ENCODE results near the gene HOXC11. TPM values are rescaled to one million over a fixed set of nuclear protein-coding genes. Genes with fewer than 3 reads are reported as not detected.

Gene HOXC11
- total RNA-seq, 1 donor from 2014 or later = 0.23 TPM

DNA sequence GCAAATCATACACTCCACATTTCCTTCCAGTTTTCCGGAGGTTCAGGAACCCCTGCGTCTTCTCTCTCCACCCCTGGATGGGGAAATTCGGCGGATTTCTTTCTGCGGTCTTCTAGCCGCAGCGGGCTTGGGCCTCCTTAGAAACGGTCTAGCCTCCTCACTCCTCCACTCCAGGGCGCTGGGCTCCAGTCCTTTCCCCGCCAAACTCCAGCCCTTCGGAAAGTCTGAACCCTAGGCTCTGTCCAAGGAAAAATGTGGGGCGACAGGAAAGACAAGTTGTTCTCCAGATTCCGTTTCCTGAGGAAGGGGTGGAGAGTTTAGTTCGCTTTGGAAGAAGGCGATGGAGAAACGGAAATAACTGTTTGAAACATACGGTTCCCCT lies 10.6 kb downstream of the HOXC11 start:
- DNase-seq (ENCODE audit: extremely low read depth, low read depth, low spot score) = no peak

DNA sequence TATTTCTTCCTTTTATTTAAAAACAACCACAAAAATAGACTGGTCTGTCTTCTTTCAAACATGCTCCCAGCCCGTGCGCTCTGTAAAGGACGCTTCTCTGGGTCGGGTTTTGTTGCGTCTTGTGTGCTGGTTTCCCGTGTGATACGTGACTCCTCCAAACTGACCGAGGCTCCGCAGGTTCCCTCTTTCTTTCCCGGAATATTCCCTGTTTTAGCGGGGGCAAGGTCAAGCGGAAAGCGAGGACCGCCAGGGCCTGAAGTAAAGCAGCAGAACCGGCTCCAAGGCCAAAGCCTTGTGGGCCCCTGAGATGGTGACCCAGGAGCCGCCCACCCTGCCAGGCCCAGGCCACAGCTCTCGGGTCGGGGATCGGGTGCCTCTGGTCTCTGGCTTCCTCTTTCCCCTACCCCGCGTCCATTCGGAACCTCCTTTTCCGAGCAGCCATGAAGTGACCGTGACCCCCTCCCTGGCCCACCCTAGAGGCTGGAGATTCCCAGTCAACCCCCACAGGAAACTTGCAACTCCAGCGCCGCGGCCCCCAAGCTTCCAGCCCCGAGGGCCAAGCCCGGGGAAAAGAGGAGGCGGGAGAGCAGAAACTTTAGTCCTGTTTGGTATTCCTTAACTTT lies 11.1 kb downstream of the HOXC11 start:
- no peak for DNase-seq (ENCODE audit: extremely low read depth, low read depth, low spot score)

DNA sequence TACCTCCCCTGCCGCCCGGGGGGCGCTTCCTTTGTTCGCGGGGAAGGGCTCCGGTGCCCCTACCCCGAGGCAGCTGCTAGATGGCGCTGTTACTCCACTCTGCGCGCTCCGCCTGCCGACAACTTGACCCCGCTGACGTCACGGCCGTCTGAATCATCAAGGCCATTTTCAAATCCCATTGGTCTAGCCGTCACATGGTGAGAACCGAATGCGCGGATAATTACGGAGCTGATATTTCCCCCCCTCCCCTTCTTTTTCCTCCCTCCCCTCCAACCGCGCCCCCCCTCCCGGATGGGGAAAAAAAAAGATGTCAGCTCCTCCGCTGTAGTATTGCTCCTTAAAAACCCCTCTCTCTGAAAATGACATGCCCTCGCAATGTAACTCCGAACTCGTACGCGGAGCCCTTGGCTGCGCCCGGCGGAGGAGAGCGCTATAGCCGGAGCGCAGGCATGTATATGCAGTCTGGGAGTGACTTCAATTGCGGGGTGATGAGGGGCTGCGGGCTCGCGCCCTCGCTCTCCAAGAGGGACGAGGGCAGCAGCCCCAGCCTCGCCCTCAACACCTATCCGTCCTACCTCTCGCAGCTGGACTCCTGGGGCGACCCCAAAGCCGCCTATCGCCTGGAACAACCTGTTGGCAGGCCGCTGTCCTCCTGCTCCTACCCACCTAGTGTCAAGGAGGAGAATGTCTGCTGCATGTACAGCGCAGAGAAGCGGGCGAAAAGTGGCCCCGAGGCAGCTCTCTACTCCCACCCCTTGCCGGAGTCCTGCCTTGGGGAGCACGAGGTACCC lies 12.2 kb downstream of the HOXC11 start, which contains the start of gene HOXC10:
TSS of gene HOXC10 (plus strand) at position 246 of the 791 bp plus-strand sequence. CDS start at position 360, 114 bp downstream.
- DNase-seq (ENCODE audit: extremely low read depth, low read depth, low spot score) = peak; percentile 45

DNA sequence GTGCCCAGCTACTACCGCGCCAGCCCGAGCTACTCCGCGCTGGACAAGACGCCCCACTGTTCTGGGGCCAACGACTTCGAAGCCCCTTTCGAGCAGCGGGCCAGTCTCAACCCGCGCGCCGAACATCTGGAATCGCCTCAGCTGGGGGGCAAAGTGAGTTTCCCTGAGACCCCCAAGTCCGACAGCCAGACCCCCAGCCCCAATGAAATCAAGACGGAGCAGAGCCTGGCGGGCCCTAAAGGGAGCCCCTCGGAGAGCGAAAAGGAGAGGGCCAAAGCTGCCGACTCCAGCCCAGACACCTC lies 12.7 kb downstream of the HOXC11 start:
- DNase-seq (ENCODE audit: extremely low read depth, low read depth, low spot score) = no peak

DNA sequence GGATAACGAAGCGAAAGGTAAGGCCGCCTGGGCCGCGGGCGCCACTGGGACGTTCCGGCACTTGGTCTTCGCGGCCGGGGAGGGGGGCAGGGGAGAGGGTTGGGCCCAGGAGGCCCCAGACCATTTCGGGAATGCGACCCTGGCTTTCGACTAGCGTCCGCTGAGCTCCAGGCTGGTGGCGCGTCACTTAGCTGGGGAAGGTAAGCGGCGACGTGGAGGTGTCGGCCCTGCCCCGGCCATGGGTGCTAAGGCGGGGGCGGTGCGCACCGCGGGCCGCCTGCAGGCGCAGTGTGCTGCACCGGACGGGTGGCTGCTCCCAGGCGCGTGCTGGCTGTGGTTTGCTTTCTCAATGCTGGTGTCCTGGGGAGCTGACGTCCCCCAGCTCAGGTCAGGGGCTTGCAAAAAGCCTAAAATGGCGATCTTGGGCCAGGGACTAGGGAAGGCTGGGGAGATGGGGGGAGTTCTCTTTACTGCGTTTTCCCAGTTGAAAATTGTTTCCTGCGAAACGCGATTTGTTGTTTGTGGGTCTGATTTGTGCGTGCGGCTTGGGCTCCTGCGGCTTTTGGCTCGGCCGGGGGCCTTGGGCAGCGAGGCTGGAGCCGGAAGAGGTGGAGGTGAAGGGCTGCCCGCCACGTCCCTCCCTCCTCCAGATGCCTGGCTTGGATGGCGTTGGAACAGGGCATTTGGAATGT lies 13.2 kb downstream of the HOXC11 start:
- DNase-seq (ENCODE audit: extremely low read depth, low read depth, low spot score) = no peak

DNA sequence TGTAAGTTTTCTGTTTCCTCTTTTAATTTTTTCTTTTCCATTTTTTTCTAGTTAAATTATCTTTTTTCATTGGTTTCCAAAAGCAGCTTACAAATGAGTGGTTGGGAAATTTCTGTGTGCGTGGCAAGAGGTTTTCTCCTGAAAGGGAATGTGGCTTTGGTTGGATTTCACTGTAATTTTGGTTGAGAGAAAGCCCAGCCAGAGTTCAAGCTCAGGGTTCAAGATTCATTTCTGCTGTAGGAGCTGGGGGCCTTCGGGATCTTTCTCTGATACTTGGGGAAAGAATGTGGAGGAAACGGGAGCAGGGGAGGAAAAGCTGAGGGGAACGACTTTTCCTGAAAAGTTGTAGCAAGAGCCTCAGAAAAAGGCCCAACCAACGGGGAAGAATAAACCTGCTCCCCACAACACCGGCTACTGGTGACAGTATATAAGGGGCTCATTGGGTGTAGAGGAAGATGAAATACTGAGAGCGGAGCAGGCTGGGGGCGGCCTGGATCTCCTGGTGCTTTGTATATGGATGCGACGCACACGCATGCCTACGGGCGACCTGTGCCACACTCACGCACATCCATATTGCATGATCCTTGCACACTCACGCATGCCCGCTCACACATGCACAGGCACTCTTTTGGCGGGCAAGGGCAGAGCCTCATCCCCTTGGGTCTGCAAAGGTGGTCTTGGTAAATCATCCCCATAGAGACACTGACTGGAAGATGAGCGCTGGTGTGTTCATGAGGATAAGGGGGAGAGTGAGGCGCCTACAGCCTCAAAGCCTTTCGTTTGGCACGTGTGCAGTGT lies 14.0 kb downstream of the HOXC11 start:
- DNase-seq (ENCODE audit: extremely low read depth, low read depth, low spot score) = no peak

DNA sequence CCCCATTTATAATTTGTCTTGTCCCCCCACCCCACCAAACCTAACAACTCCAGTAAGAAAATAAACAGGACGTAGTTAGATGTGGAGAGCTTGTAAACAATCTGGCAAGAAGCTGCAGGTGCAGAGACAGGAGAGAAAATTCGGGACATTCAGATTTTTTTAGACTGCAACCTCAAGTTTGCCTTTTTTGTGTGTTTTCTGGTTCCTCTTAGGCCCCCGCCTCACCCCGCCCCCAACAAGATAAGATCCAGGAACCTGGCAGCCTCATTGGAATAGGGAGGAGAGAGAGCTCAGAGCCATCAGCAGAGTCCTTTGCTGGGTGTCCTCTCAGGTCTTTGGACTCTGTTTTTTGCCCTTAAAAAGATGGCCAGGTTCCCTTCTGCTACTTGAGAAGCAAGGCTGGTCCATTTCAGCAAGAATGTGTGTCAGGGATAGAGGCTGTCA lies 14.9 kb downstream of the HOXC11 start:
- no peak for DNase-seq (ENCODE audit: extremely low read depth, low read depth, low spot score)

DNA sequence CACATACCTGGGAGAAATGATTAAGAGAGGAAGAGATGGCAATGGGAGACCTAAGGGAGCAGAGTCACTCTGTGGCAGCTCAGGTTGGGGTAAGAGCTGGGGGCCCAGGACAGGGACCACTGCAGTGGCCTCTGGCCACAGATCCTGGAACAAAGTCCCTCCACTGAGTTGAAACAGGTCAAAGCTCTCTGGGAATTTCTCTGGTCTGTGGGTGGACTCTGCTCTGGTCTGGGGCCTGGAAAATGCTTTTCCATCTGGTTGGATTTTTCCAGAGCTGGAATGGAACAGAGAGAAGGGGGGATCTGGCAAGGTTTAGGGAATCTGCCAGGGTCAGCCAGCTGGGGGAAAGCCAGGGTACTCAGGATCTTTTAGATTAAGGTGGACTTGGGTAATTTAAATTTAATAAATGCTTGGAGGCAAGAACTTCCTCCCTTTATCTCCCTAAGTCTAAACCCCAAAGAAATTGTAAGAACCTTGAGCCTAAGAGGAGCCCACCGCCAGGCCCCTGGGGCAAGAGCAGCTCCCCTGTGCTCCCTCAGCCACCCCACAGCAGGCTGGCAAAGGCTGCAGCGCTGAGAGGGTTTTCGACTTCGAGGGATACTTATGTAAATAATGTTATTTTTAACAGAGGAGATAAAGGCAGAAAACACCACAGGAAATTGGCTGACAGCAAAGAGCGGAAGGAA lies 15.8 kb downstream of the HOXC11 start:
- no peak for DNase-seq (ENCODE audit: extremely low read depth, low read depth, low spot score)

DNA sequence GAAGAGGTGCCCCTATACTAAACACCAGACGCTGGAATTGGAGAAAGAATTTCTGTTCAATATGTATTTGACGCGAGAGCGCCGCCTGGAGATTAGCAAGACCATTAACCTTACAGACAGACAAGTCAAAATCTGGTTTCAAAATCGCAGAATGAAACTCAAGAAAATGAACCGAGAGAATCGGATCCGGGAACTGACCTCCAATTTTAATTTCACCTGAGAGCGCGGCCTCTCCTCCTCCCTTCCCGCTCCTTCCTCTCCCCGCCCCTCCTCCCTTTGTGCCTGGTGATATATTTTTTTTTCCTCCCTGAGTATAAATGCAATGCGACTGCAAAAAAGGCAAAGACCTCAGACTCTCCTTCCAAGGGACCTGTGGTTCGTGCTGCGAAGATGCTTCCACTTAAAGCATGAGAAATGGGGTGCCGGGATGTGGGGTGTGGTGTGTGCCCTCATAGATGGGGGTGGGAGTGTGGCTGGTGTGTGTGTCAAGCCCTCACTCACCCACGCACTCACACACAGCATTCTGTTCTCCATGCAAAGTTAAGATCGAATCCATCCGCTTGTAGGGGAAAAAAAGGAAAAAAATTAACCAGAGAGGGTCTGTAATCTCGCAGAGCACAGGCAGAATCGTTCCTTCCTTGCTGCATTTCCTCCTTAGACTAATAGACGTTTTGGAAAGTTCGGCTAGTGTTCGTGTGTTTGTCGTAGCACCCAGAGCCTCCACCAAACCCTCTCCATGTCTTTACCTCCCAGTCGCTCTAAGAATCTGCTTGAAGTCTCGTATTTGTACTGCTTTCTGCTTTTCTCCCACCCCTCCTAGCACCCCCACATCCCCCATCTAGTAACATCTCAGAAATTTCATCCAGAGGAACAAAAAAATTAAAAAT lies 16.5 kb downstream of the HOXC11 start:
- no peak for DNase-seq (ENCODE audit: extremely low read depth, low read depth, low spot score)

DNA sequence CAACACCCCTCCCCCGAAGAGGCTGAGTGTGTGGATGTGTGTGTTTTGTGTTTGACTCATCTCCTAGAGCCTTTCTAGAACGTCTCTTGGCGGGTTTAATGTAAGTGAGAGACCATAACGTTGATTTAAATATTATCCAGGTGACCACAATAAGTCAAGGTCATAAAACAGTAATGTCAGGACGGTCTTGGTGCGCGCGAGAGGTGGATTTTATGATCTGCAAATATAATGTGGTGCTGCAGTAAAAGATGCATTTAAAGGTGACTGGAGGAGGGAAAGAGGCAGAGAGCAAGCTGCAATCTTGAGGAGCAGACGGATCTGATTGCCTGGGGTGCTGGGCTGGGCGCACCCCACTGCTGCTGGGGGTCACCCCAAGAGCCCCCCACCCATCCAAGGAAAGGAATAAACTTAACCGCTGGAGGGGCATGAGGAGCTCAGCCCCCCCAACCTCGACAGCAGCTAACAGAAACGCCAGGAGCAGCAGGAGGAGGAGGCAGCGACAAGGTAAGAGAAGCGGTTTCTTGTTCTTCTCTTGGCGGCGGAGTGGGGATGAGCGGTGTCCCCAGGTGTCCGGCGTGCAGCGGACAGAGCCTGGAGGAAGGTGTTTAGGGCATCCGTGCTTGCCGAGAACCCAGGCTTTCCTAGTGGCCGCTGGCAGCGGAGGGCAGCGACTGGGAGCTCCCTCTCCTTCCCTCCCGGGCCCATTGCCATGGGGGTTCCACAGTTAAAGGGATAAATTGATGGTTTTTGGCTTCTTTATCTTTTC lies 17.6 kb downstream of the HOXC11 start:
- DNase-seq (ENCODE audit: extremely low read depth, low read depth, low spot score) = no peak

DNA sequence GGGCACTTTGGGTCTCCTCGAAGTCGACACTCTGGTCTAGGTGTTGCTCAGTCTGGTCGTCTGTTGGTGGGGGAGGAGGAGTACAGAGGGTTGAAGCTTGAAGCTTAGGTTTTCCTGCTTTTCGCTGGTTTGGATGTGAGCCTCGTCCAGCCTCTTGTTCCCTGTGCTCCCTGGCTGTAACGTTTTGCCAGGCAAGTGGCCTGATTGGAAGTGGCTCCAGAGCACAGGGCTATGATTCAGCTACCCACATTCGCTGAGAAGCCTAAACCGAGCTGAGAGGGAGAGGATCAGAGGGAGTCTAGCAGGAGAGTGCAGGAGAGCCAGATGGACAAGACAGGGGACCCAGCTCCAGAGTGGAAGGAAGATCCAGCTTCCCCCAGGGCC lies 18.1 kb downstream of the HOXC11 start:
- DNase-seq (ENCODE audit: extremely low read depth, low read depth, low spot score) = no peak

DNA sequence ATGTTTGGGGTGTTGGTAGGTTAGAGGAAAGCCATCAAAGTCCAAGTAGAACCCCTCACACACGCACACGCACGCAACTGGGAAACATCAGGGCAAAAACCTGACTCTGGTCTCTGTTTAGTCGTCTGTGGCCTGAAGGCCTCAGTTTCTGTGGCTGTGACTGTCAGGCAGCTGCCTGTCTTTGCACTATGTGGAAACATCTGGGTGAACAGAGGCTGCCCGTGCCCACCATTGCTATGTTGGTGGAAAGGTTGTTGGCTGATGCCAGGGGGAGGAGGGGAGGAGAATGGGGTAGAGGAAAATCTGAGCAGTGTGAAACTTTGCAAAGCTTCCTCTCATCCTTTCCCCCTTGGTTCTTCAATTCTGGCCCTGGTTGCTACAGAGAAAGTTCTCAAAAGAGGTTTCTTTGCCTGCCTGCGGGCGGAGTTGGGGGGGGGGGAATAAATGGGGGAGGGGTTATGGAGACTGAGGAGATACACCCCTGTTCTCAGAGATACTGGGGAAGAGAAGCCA lies 19.5 kb downstream of the HOXC11 start:
- DNase-seq (ENCODE audit: extremely low read depth, low read depth, low spot score) = no peak

DNA sequence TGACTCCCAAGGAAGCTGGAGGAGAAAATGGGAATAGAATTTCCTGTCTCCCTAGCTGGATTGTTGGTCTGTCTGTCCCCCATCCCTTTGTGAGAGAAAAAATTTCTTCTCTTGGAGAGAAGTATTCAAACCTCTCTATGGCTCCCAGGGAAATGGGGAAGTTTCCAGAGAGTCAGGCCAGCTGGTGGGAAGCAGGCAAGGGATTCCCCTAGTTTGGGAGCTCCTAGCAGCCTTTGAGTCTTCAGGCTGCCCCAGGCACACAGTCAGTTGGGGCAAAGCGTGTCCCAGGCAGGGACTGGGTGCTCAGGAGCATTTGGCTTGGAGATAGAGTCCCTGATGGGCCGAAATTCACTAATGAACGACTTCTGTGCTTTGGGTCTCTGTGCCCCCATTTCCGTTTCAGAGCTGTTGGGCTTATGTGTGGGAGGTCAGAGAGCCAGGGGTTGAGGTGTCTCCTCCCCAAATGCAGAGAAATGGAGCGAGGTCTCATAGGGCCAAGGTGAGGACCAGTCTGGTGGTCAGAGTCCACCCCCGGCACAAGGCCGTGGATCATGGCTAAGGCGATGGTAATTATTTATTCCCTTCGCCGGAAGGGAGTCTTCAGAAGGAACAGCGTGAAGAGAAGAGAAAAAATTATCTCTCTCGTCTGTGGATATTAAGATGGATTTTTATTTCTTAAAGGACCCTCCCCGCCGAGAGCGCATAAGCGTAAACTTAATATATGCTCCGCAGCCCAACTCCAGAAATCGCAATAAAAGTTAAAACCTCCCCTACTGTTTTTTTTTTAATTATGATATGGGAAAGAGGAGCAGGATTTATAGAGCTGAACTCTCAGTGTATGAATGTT lies 20.5 kb downstream of the HOXC11 start:
- no peak for DNase-seq (ENCODE audit: extremely low read depth, low read depth, low spot score)

DNA sequence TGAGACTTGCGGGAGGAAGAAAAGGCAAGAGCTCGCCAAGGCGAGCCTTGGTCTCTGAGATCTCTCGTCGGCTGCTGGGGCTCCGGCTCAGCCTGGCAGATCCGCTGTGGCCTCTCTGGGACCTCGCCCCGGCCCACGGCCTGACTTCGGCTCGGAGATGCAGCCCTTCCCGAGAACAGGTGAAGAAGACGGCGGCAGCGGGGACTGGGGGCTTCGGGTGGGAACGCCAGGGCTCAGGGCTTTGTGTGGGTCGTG lies 21.0 kb downstream of the HOXC11 start:
- DNase-seq (ENCODE audit: extremely low read depth, low read depth, low spot score) = no peak

DNA sequence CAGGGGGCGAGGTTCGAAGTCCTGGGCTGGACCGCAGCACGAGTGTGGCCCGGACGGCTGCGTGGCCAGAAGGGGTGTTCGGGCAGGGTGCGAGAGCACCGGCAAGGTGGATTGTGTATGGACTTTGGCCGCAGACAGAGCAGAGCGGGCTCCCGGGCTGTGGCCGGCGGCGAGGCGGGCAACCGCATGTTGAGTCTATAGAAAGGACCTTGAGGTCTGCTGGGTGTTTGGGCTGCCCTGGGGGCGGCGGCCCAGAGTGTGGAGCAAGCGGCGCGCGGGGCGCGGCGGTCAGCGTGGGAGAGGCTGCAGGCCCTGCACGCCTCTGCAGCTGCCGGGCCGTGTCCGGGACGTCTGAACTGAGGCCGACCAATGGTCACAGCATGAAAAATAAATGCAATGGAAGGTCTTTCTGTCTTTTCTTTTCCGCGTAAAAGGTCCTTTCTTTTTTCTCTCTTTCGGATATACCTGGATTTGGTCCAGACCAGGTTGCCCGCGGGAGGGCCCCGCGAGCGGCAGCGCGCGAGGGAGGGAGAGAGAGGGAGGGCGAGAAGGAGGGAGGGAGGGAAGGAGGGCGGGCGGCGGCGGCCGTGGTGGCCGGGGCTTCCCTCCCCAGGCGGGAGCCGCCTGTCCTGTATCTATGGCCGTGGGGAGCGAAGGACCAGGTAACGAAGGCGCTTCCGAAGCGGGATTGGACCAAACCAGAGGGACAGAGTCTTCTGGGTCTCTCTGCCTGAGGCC lies 21.5 kb downstream of the HOXC11 start:
- no peak for DNase-seq (ENCODE audit: extremely low read depth, low read depth, low spot score)

DNA sequence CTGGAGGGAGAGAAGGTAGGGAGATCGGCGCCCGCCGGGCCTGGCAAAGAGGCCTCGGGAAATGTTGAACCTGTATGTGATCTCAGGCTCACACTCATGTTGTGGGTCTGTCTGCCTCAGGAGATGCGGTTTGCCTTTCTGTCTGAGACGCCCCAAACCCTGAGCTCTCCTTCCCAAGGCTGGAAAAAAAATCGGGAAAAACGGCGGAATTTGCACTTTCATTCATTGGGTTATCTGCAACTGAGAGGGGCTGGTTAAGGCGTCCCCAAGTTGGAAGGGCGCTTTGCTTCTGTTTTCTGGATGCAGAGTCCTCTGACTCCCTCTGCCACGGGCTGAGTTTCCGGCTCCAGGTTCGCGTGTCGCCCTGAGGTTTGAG lies 22.1 kb downstream of the HOXC11 start:
- no peak for DNase-seq (ENCODE audit: extremely low read depth, low read depth, low spot score)
